GM19099 (cell line): Measurements from ENCODE around the gene PPP1R36.

Experiments
- POLR2A ChIP-seq: IDR thresholded peaks from 3 replicates; pipeline ENCODE4 v1.6.1; 2011; ENCODE audit warnings: low read depth; ENCODE audit not compliant: insufficient read length; ENCODE audit errors: extremely low read depth

Gene PPP1R36

DNA sequence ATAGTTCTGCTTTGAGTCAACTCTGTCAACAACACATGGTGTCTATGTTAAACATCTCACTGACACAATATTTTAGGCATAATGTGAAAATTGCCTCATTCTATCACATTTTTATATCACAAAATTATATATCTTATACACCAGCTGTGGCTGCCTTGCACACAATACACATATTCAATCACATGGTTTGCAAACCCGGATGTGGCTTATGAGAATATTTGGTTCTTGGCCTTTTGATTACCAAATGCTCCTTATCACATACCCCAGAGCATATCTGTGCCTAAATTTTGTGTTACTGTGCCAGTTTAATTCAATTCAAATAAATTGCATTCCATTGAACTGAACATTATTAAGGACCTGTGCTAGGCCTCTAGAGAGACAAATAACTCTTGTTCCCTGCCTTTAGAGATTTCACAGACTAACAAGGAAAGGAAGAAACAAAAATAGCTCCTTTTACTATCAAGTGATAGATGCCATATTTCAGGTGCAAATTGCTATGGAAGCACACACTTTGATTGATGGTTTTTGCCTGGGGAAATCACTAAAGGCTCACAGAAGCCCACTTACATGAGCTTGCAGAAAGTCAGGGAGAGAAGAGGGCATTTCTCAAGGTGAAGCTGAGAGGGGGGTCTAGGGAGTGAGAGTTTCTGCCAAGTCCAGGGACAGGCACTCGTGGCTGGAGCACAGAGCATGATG lies 63.4 kb downstream of the PPP1R36 start:
- no peak for TF ChIP-seq POLR2A

DNA sequence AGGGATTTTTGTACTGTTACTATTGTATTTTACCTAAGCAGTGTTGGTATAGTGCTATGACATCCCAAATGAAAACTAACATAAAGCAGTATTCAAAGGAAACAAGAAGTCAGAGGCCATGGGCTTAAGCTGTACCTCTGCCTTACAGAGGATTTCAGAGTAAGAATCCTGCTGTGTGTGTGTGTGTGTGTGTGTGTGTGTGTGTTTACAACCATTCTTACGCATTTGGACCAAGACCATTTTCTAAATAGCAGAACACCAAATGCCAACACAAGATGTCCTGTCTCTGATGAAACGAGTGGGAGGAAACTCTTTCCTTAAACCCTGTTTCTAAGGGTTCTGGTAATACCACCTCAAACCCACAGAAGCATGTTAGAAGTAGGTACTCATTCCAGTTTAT lies 64.4 kb downstream of the PPP1R36 start:
- TF ChIP-seq POLR2A: no peak

DNA sequence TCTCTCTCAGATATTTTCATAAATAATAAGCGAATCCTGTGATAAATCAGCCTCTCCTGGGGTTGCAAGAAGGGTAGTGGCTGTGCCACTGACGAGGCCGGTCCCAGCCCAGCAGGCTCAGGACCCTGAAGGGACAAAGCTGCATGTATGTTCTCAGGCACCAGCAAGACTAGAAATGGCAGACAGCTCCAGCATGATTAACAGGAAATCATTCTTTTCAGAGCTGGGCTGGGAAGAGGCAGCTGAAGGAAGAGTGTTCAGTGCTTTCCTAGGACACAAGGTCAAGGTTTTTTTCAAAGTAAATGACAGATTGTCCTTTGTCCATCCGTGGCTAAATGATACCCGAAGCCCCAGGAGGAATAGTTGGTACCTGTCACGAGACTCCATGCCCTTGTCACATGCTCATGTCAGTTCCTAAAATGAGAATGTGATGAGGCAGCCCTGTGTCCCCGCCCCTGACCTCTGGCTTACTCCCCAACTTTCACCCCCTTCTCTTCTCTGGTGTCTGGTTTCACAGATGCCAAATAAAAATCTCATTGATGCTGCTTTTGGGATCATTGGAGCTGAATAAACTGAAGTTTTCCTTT lies 65.1 kb downstream of the PPP1R36 start:
- TF ChIP-seq POLR2A: no peak

DNA sequence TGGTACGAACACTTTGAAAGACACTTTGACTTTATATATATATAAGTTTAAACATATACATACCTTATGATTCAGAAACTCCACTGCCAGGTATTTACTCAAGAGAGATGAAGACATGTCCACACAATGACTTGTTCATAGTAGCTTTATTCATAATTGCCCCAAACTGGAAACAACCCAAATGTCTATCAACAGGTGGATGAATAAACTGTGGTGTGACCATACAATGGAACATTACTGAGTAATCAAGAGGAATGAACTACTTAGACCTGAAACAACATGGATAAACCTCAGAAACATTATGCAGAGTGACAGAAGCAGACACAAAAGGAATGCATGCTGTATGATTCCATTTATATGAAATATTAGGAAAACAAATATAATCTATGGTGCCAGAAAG lies 71.1 kb downstream of the PPP1R36 start:
- TF ChIP-seq POLR2A: no peak

DNA sequence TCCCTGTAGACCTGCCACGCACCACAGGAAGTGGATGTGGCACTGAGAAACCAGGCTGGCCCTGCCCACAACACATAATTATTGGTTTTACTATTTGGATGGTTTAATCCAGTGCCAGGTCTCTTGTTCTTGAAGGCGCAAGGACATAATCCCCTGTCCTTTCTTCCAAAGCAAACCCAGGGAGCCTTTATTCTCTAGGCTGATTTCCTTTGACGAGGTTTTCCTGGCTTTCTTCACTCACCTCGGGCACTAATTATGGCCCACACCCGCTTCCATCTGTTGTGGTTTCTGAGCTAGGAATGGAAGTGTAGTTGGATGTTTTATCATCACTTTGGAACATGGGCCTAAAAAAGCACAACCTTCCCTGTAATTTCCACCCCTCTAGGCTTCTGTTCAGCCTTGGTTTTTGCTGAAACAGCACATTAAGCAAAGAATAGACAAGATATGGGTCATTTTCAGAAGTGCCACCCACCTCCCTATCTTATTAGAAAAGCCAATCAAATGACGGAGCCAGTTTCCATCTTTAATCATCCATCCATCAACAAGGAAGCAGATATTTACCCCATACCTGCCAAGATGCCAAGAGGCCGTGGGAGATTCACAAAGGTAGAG lies 73.9 kb downstream of the PPP1R36 start:
- TF ChIP-seq POLR2A: no peak

DNA sequence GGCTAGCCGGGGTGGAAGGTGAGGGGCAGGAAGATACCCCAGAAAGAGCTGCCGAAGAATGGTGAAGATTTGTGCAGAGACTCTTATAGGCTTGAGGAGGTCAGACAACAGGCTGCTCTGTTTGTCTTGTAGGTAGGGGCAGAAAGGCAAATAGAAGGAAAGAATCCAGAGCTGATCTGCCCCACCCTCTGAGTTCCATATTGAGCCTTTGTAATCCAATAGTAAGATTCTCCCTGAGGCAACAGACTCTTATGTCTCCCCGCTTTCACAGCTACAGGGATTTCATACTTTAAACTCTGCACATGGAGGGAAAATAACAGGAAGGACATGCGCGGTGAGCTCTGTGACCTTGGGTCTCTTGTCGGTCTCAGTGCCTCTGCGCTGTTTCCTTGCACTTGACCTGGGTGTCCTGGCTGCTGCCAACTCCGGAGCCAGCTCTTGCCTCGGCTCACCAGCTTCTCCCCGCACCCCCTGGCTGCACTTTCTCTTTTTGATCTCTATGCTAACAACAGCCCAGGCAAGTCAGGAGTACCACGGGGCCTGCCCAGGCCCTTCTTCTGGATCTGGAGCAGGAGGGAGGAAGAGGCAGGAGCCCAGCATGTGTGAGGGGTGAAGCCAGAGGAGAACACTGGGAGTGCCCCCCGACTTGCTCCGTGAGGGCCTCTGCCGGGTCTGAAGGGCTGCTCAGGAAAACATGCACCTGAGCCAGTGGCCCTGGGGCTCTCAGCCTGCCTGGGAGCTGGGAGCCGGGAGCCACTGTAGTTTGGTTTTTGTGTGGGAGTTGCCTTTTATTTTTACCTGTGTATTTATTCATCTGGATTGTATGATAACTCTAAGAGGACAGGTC lies 75.8 kb downstream of the PPP1R36 start:
- no peak for TF ChIP-seq POLR2A

DNA sequence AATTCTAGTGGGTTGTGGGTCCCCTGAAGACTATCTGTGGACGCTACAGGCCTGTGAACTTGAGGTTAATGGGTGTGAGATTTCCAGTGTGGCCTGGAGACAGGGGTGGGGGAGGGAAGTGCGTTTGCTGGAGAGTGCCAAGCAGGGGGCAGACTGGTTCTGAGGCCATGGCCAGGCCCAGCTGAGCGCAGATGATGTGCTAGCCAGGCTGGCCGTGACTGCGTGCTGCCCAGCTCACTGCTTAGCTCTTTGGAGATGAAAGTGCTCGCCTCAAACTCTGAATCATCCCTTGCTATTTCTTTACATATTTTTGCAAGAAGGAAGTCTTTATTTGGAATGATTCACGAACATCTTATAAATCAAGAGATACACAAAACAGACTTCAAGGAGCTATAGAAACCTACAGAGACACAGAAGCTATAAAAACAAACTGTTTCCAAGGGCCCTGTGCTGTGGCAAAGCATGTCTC lies 79.2 kb downstream of the PPP1R36 start:
- TF ChIP-seq POLR2A: no peak

DNA sequence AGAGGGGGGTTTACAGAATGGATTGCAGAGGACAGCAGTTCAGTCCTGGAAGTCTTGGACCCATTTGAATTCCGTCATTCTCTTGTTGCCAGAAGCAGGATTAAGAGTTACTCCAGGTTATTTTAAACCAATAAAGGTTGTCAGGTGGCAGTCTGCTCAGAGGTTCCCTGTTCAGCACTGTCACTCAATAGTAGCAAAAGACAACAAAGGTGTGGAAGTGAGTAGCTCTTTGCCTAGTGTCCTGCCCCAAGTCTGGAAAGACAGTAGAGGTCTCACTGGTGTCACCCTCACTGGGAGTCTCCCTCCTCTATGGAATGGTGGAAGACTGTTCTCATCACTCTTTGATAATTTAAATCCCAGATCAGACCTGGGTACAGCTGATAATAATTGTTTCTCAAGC lies 81.0 kb downstream of the PPP1R36 start:
- no peak for TF ChIP-seq POLR2A

DNA sequence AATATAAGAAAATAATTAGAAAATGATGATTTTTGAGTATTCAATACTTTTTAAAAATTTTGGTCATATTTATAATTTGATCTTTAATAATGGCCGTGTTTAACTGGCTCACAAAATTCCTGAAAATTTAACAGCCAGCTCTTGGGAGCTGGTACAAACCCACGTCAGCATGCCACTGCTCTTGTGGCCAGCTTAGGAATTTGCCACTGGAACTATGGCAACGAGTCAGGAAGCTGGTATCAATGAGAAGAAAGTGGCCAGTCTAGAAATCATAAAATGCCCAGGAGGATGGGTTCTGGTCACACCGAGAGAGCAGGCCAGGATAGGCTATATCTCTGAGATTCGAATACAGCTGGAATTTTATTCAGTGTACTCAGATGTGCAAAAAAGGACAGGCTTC lies 82.3 kb downstream of the PPP1R36 start:
- no peak for TF ChIP-seq POLR2A

DNA sequence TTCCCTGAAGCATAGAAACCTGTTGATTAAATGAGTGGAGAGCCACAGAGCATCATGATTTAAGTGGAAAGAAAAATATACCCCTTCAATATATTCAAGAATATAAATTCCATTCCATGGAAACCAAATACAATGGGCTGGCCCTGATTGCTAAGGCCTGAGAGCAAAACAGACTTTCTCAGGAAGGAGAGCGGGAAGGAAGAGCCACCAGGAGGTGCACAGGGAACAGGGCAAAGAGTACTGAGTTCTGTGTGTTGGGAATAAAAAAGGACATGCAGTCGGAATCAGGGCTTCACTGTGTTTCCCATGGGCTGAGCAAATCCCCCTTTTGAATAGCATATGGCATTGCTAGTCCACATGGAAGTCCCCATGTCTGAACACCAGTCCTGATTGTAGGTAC lies 84.8 kb downstream of the PPP1R36 start:
- no peak for TF ChIP-seq POLR2A

DNA sequence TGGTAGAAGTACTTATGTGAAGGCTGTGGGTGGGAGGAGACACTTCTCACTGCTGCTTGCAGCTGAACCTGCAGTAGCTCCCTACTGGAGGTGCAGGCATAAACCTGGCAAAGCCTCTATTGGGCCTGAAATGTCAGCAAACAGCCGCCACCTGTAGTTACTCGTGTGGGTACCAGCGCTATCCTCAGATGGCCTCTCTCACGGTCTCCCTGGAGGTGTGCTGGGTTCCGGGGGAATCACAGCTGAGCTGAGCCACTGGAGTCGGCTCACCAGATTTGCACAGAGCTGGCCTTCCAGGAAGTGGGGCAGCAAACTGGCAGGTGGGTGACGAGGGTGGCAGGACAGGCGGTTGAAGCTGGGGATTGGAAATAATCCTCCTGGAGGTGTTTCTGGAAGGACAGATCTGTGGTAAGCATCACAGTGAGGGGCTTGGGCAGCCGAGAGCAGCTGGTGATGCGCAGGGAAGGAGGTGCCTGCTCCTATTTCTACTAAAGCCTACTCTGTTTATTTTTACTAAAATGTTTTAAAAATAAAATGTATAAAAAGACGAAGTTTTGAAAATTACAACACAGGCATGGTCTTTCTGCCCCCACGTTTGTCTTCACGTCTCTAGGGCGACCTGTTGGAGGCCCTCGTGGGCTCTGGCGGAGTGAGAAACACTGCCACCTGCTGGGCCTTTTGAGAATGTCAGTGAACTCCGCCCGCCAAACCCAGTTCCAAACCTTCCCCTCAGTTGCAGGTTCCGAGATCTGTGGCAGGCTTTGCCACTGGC lies 86.6 kb downstream of the PPP1R36 start:
- no peak for TF ChIP-seq POLR2A

DNA sequence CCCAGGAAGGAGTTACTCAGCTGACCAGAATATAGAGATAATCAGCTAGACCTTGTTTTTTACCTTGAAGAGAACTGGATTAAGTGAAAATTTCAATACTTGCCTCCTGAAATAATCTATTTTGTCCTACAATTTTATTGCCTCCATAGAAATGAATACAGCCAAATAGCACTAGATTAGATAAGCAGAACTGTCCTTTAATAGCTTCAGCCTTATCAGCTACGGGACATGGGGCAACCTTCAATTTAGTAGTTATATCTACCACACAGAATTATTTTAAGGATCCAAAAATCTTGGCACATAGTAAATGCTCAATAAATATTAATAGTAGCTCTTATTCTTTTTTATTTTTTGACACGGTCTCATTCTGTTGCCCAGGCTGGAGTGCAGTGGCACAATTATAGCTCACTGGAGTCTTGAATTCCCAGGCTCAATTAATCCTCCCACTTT lies 87.2 kb downstream of the PPP1R36 start:
- TF ChIP-seq POLR2A: no peak

DNA sequence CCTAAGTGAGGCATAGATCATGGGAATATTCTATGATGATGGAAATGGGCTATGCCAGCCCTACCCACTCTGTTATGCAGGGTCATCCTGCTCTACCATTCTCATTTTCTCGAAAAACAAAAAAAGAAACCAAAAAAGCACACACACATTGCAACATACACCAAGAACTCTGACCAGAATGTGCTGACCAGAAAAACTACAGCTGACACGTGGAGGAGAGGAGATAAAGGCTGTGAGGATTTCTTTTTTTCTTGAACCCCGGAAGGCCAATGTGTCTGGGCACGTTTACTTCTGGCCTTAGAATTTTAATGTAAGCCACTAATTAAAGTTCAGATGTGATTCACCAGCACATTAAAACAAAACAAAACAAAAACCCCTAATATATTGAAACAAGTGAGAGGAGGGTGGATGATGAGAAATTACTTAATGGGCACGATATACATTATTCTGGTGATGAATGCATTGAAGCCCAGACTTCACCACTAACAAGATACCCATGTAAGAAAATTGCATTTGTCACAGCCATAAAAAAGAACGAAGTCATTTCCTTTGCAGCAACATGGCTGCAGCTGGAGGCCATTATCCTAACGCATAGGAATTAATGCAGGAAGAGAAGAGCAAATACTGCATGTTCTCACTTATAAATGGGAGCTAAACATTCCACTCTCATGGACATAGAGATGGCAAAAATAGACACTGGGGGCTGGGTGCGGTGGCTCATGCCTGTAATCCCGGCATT lies 88.1 kb downstream of the PPP1R36 start:
- no peak for TF ChIP-seq POLR2A

DNA sequence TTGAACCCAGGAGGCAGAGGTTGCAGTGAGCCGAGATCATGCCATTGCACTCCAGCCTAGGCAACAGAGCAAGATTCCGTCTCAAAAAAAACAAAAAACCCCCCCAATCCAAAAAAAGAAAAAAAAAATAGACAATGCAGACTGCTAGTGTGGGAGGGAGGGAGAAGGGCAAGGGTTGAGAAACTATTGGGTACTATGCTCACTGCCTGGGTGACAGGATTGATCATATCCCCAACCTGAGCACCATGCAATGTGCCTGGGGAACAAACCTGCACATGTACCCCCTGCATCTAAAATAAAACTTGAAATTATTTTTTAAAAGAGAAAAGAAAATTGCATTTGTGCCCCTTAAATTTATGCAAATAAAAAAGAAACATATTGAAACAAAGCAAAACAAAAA lies 88.9 kb downstream of the PPP1R36 start:
- TF ChIP-seq POLR2A: no peak
